HepG2 (cell line): ENCODE measurements around the gene B3GALNT2. TPM values are rescaled to one million over a fixed set of nuclear protein-coding genes. Genes with fewer than 3 reads are reported as not detected.

Experiments
- BCLAF1 ChIP-seq: fragments of 450-650 bp; IDR thresholded peaks from 2 replicates; pipeline ENCODE4 v1.6.1; 2017; ENCODE audit warnings: mild to moderate bottlenecking
- BRF2 ChIP-seq: sonication (generic); formaldehyde crosslinking; IDR thresholded peaks from 2 replicates; pipeline ENCODE4 v1.8.1; 2022; ENCODE audit warnings: mild to moderate bottlenecking, missing genetic modification reagents
- CBX2 ChIP-seq, 2 experiments: fragments of 200-600 bp in 1 of 2; sonication (generic); formaldehyde crosslinking in 1 of 2; IDR thresholded peaks; 2 replicates each; pipeline versions ENCODE4 v1.7.0 to v1.8.1; 2018 to 2022; ENCODE audit warnings: low read depth in 2 of 2, low read length in 1 of 2, mild to moderate bottlenecking in 1 of 2, missing genetic modification reagents in 1 of 2
- GRHL1 ChIP-seq: sonication (generic); formaldehyde crosslinking; conservative IDR thresholded peaks from 2 replicates; pipeline ENCODE4 v1.8.0; 2022; ENCODE audit warnings: missing genetic modification reagents
- KLF12 ChIP-seq: sonication (generic); formaldehyde crosslinking; IDR thresholded peaks from 2 replicates; pipeline ENCODE4 v1.4.0; 2020; ENCODE audit warnings: missing genetic modification reagents, borderline replicate concordance
- NCOA5 ChIP-seq: sonication (generic); formaldehyde crosslinking; IDR thresholded peaks from 2 replicates; pipeline ENCODE4 v1.4.0; 2020; ENCODE audit warnings: missing genetic modification reagents
- NFE2L2 ChIP-seq: fragments of 150-350 bp; IDR thresholded peaks from 2 replicates; pipeline ENCODE4 v1.6.1; 2014; ENCODE audit warnings: low read length
- PLRG1 ChIP-seq: fragments of 450-650 bp; conservative IDR thresholded peaks from 2 replicates; pipeline ENCODE4 v1.6.1; 2016
- SAFB2 ChIP-seq: sonication (generic); formaldehyde crosslinking; IDR thresholded peaks from 2 replicates; pipeline ENCODE4 v1.5.1; 2020; ENCODE audit warnings: missing genetic modification reagents, low read depth, mild to moderate bottlenecking, borderline replicate concordance
- ZBTB33 ChIP-seq: sonication (generic); formaldehyde crosslinking; IDR thresholded peaks from 2 replicates; pipeline ENCODE4 v1.4.0; 2020; ENCODE audit warnings: missing genetic modification reagents
- ZNF136 ChIP-seq: sonication (generic); formaldehyde crosslinking; IDR thresholded peaks from 2 replicates; pipeline ENCODE4 v1.8.1; 2022; ENCODE audit warnings: low read depth, mild to moderate bottlenecking, moderate library complexity, missing genetic modification reagents
- ZNF260 ChIP-seq: sonication (generic); formaldehyde crosslinking; IDR thresholded peaks from 2 replicates; pipeline ENCODE4 v1.4.0; 2020; ENCODE audit warnings: missing genetic modification reagents, low read depth, mild to moderate bottlenecking, borderline replicate concordance
- ZNF543 ChIP-seq: sonication (generic); formaldehyde crosslinking; IDR thresholded peaks from 2 replicates; pipeline ENCODE4 v1.4.0; 2020; ENCODE audit warnings: mild to moderate bottlenecking, missing genetic modification reagents
- ZNF709 ChIP-seq: sonication (generic); formaldehyde crosslinking; IDR thresholded peaks from 2 replicates; pipeline ENCODE4 v1.5.0; 2020; ENCODE audit warnings: mild to moderate bottlenecking, missing genetic modification reagents
- ZNF746 ChIP-seq: sonication (generic); formaldehyde crosslinking; IDR thresholded peaks from 2 replicates; pipeline ENCODE4 v1.8.0; 2022; ENCODE audit warnings: mild to moderate bottlenecking, missing genetic modification reagents
- ZNF784 ChIP-seq: sonication (generic); formaldehyde crosslinking; IDR thresholded peaks from 2 replicates; pipeline ENCODE4 v1.5.1; 2020; ENCODE audit warnings: missing genetic modification reagents, mild to moderate bottlenecking, borderline replicate concordance
- ZNF790 ChIP-seq: sonication (generic); formaldehyde crosslinking; IDR thresholded peaks from 2 replicates; pipeline ENCODE4 v1.8.0; 2022; ENCODE audit warnings: missing genetic modification reagents, mild to moderate bottlenecking, borderline replicate concordance
- ZNF816 ChIP-seq: sonication (generic); formaldehyde crosslinking; IDR thresholded peaks from 2 replicates; pipeline ENCODE4 v1.8.0; 2022; ENCODE audit warnings: missing genetic modification reagents, mild to moderate bottlenecking, borderline replicate concordance
- ZUFSP ChIP-seq: sonication (generic); formaldehyde crosslinking; IDR thresholded peaks from 2 replicates; pipeline ENCODE4 v1.9.0; 2021; ENCODE audit warnings: missing genetic modification reagents, mild to moderate bottlenecking, borderline replicate concordance
- polyA plus RNA-seq, 8 experiments: library from polyadenylated mRNA; depleted of rRNA in 3 of 8; stranded (reverse) in 7 of 8; unstranded in 1 of 8; fragments of >200 nt; fragmentation: Illumina TruSeq in 4 of 8; extraction: Trizol in 4 of 8; gene quantifications; 2 replicates each; pipeline versions ENCODE4 v1.2.1 to v1.2.3, GENCODE V29; 2011 to 2016; ENCODE audit warnings: low read depth in 4 of 8, missing spikeins in 1 of 8, mixed read lengths in 1 of 8; ENCODE audit not compliant: insufficient read depth in 1 of 8
- total RNA-seq, 5 experiments: library from RNA; depleted of rRNA; stranded (reverse); fragments of >200 nt; fragmentation: Illumina TruSeq; extraction: Trizol; gene quantifications; 2 replicates each; pipeline ENCODE4 v1.2.3, GENCODE V29; 2016; ENCODE audit warnings: low read depth in 1 of 5

Gene B3GALNT2
- total and polyA plus RNA-seq, 2 of the 13 experiments (the other 11 are each of a cell fraction or from before 2014, with no cell fraction given) = 16.5 to 28.9 TPM

GRCh38 chr1:235417086-235417697 is 87.1 kb downstream of the B3GALNT2 start (continued):
- TF ChIP-seq ZBTB33 (CRISPR knock-in tag) (no peak), ZNF260 (CRISPR knock-in tag) (no peak), KLF12 (CRISPR knock-in tag) (no peak), SAFB2 (CRISPR knock-in tag) (no peak), GRHL1 (CRISPR knock-in tag) (no peak), PLRG1 (no peak), BRF2 (no peak), ZUFSP (CRISPR knock-in tag) (no peak), ZNF746 (CRISPR knock-in tag) (no peak), NFE2L2 (no peak), ZNF816 (CRISPR knock-in tag) (no peak), ZNF709 (CRISPR knock-in tag) (no peak), BCLAF1 (no peak), CBX2 (IDR thresholded peaks at IDR 0.05; ENCODE audit: low read depth, low read length) (no peak), CBX2 (CRISPR knock-in tag; IDR thresholded peaks at IDR 0.05; ENCODE audit: low read depth) (no peak), ZNF543 (no peak), NCOA5 (no peak), ZNF790 (no peak), ZNF136 (no peak), ZNF784 (CRISPR knock-in tag) (no peak)
